Natural killer cell (primary cell): Measurements from ENCODE around the gene WDFY4. TPM values are rescaled to one million over a fixed set of nuclear protein-coding genes. Genes with fewer than 3 reads are reported as not detected.

ENCODE experiments used
- ATAC-seq, 3 donors: fragments of 150-1000 bp in 2 of 3; fragments of 200-7000 bp in 1 of 3; cut with Tn5 transposase; 1 replicate in 1 of 3; 2 replicates in 2 of 3; pipeline ENCODE4 v1.10.0; 2021; ENCODE audit warnings: mild to moderate bottlenecking in 2 of 3, moderate library complexity in 2 of 3
- DNase-seq, 2 donors: peaks; one replicate each; pipeline versions ENCODE4 v3.0.0 to v3.0.0-alpha.2; 2013 to 2021; ENCODE audit warnings: mixed read lengths in 1 of 2
- H3K27ac ChIP-seq: one replicate; pipeline ENCODE4 v1.5.1; 2013; ENCODE audit warnings: mild to moderate bottlenecking, low read length
- H3K27me3 ChIP-seq: one replicate; pipeline ENCODE4 v1.6.1; 2013; ENCODE audit warnings: low read length; ENCODE audit not compliant: control insufficient read depth, insufficient read depth
- H3K36me3 ChIP-seq: one replicate; pipeline ENCODE4 v1.6.1; 2013; ENCODE audit warnings: low read length; ENCODE audit not compliant: control insufficient read depth, insufficient read depth
- H3K4me1 ChIP-seq: one replicate; pipeline ENCODE4 v1.6.1; 2013; ENCODE audit warnings: low read length; ENCODE audit not compliant: control insufficient read depth, insufficient read depth
- H3K4me3 ChIP-seq: one replicate; pipeline ENCODE4 v1.5.1; 2013; ENCODE audit warnings: low read length
- H3K9me3 ChIP-seq: one replicate; pipeline ENCODE4 v1.6.1; 2013; ENCODE audit warnings: low read length; ENCODE audit not compliant: control insufficient read depth, insufficient read depth
- H3K27ac Mint-ChIP-seq, 2 donors: one replicate each; pipeline ENCODE4 v1.8.0; 2022; ENCODE audit warnings: mild to moderate bottlenecking in 2 of 2, mixed read lengths in 2 of 2, moderate library complexity in 1 of 2
- H3K27me3 Mint-ChIP-seq, 2 donors: one replicate each; pipeline ENCODE4 v1.8.0; 2022; ENCODE audit warnings: low read depth in 2 of 2, mixed read lengths in 2 of 2
- H3K36me3 Mint-ChIP-seq: one replicate; pipeline ENCODE4 v1.8.0; 2022; ENCODE audit warnings: mixed read lengths
- H3K4me1 Mint-ChIP-seq, 2 donors: one replicate each; pipeline ENCODE4 v1.8.0; 2022; ENCODE audit warnings: mixed read lengths in 2 of 2
- H3K4me3 Mint-ChIP-seq: one replicate; pipeline ENCODE4 v1.8.0; 2022; ENCODE audit warnings: mild to moderate bottlenecking, moderate library complexity, mixed read lengths
- H3K9me3 Mint-ChIP-seq, 2 donors: one replicate each; pipeline ENCODE4 v1.8.0; 2022; ENCODE audit warnings: mixed read lengths in 2 of 2
- WGBS: methylation state at CpG from one replicate; pipeline ENCODE4 v1.1.7; 2013; ENCODE audit warnings: missing lambda C conversion rate; ENCODE audit not compliant: insufficient coverage; 5-methylcytosine and 5-hydroxymethylcytosine counted together
- intact Hi-C: fragments of 100-400 bp; cut with micrococcal nuclease; formaldehyde crosslinking; loops from one replicate; pipeline ENCODE4 v1.14.2; 2022
- total RNA-seq, 4 donors: library from RNA; stranded (reverse); fragments of 120-200 nt in 1 of 4; gene quantifications; one replicate each; pipeline versions ENCODE4 v1.2.3 to v1.2.4, GENCODE V29; 2013 to 2022
- TF ChIP-seq, protein P1 (sequence below): fragments of 200-600 bp; IDR thresholded peaks from one replicate; pipeline ENCODE4 v1.8.0; 2022; ENCODE audit warnings: antibody characterized with exemption

The WDFY4 gene
- total RNA-seq, 3 donors from 2014 or later (not counting 1 experiment from before 2014, with no cell fraction given), result 1.7 to 8.4 (median 3.5) TPM

- intact Hi-C loops, result no loop called here
- Mint-ChIP-seq H3K9me3 (no peaks in the 10 kb centered on the region), H3K27me3 (peaks cover 0 to 3% of the 10 kb centered on the region in 2 donors), H3K27ac (no peak overlapping the region), H3K4me1 (no peaks in the 10 kb centered on the region), H3K36me3 (no peaks in the 10 kb centered on the region), H3K4me3 (no peak overlapping the region)
- Histone ChIP-seq H3K36me3 (no peaks in the 10 kb centered on the region), H3K27ac (no peak overlapping the region), H3K9me3 (no peaks in the 10 kb centered on the region), H3K27me3 (no peaks in the 10 kb centered on the region), H3K4me3 (no peak overlapping the region), H3K4me1 (no peaks in the 10 kb centered on the region)
- DNase-seq, result no peak
- TF ChIP-seq, protein P1, sequence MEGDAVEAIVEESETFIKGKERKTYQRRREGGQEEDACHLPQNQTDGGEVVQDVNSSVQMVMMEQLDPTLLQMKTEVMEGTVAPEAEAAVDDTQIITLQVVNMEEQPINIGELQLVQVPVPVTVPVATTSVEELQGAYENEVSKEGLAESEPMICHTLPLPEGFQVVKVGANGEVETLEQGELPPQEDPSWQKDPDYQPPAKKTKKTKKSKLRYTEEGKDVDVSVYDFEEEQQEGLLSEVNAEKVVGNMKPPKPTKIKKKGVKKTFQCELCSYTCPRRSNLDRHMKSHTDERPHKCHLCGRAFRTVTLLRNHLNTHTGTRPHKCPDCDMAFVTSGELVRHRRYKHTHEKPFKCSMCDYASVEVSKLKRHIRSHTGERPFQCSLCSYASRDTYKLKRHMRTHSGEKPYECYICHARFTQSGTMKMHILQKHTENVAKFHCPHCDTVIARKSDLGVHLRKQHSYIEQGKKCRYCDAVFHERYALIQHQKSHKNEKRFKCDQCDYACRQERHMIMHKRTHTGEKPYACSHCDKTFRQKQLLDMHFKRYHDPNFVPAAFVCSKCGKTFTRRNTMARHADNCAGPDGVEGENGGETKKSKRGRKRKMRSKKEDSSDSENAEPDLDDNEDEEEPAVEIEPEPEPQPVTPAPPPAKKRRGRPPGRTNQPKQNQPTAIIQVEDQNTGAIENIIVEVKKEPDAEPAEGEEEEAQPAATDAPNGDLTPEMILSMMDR, result no peak
- WGBS, result 86% methylated on average over 3 of the region's 3 CpGs
- ATAC-seq, result peak in 1 of 3 donors; percentile 31
These were observed 137.0 kb downstream of the WDFY4 start for GRCh38 chr10:48821692-48822091.

DNA sequence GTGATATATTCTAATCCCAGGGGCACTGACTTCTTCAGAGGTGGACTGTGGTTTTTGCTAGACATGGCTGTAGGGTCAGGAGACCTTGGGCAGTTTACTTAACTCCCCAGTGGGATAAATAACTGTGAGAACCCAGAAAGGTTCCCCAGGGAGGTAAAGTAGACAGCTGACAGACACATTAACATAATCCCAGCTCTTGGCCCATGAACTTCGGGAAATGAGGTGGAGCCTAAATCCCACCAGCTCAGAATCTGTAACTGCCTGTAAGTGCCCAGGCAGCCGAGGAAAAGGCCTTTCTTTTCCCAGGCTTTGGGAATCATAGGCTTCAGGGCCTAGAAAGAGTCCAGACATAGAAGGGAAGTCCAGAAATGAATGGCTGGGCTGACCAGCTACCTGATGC is 149.0 kb downstream of the WDFY4 start:
- Histone ChIP-seq H3K36me3 (no peaks in the 10 kb centered on the region), H3K4me1 (no peaks in the 10 kb centered on the region), H3K27ac (no peak overlapping the region), H3K27me3 (no peaks in the 10 kb centered on the region), H3K9me3 (no peaks in the 10 kb centered on the region), H3K4me3 (no peak overlapping the region)
- ATAC-seq (no peak), DNase-seq (no peak)
- Mint-ChIP-seq H3K27ac (no peak overlapping the region), H3K4me3 (no peak overlapping the region), H3K27me3 (peaks cover 3 to 11% of the 10 kb centered on the region in 2 donors), H3K4me1 (no peaks in the 10 kb centered on the region), H3K9me3 (peaks cover 0 to 2% of the 10 kb centered on the region in 2 donors), H3K36me3 (no peaks in the 10 kb centered on the region)
- intact Hi-C loops, result no loop called here
- TF ChIP-seq, protein P1, result no peak
- 80% methylated on average over 2 of the region's 2 CpGs for WGBS

DNA sequence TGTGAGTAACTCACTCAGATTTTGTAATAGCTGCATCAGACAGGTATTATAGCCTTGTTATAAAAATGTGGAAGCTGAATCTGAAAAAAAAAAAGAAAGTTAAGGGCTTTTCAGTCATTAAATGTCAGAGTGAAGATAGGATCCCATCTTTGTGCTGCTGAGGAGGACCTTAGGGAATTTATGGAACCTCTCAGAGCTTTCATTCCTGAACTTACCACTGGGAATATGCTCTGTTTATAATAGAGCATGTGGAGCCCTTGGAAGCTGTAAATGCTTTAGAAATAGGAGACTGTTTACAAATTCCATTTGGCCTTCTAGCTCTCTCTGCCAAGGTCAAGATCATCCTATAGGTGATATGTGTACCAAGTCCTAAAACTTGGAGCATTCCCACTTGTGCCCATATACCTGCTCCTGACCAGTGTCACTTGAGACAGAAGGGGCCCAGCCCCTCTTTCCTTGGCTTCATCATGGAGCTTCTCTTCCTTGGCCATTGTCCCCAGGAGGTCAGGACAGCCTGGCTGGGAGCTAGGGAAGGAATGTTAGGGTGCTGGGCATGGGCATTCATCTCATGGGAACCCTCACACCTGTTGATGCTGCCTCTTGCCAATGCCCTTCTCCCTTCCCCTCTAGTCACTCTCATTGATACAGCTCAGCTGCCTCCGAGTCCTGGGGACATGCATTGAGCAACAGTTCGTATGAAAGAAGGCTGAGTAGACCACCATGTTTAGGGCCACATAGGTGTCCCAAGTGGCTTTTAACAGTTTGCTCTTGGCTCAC is 149.7 kb downstream of the WDFY4 start:
- DNase-seq, result no peak
- WGBS, result 87% methylated on average over 2 of the region's 2 CpGs
- H3K27me3 ChIP-seq, result no peaks in the 10 kb centered on the region
- ATAC-seq, result no peak
- TF ChIP-seq, protein P1, result no peak
- H3K4me1 Mint-ChIP-seq, result no peaks in the 10 kb centered on the region
- H3K36me3 ChIP-seq, result no peaks in the 10 kb centered on the region
- peaks cover 3 to 11% of the 10 kb centered on the region in 2 donors for H3K27me3 Mint-ChIP-seq
- H3K9me3 Mint-ChIP-seq, result peaks cover 0 to 2% of the 10 kb centered on the region in 2 donors
- no peak overlapping the region for H3K4me3 ChIP-seq
- no peaks in the 10 kb centered on the region for H3K9me3 ChIP-seq
- no peaks in the 10 kb centered on the region for H3K4me1 ChIP-seq
- intact Hi-C loops, result no loop called here
- H3K36me3 Mint-ChIP-seq, result no peaks in the 10 kb centered on the region
- H3K27ac Mint-ChIP-seq, result no peak overlapping the region
- H3K27ac ChIP-seq, result no peak overlapping the region
- H3K4me3 Mint-ChIP-seq, result no peak overlapping the region
